AG20443 (cell line): ENCODE measurements around the gene F3.

ENCODE experiments used
- DNase-seq: peaks from one replicate; pipeline ENCODE4 v3.0.0; 2012; ENCODE audit warnings: low spot score, mixed read lengths

The F3 gene

GRCh38 chr1:94527447-94528031 lies 14.0 kb downstream of the F3 start:
- DNase-seq, result peak; percentile 48

- no peak for DNase-seq
Observed at GRCh38 chr1:94526152-94526980, 15.2 kb downstream of the F3 start.

GRCh38 chr1:94524531-94524930 lies 17.0 kb downstream of the F3 start:
- no peak for DNase-seq

- peak; percentile 39 for DNase-seq
Observed at GRCh38 chr1:94522304-94522703, 19.3 kb downstream of the F3 start.

GRCh38 chr1:94519351-94519750 lies 22.2 kb downstream of the F3 start:
- no peak for DNase-seq

GRCh38 chr1:94515296-94515947 lies 26.1 kb downstream of the F3 start:
- DNase-seq, result no peak

GRCh38 chr1:94514095-94514727 lies 27.3 kb downstream of the F3 start:
- DNase-seq, result peak; percentile 51

GRCh38 chr1:94512816-94513215 lies 28.7 kb downstream of the F3 start:
- DNase-seq, result no peak

- DNase-seq, result no peak
Observed at GRCh38 chr1:94504601-94505000, 37.0 kb downstream of the F3 start.

- DNase-seq, result no peak
Observed at GRCh38 chr1:94503153-94503552, 38.4 kb downstream of the F3 start.

GRCh38 chr1:94501935-94502334 lies 39.6 kb downstream of the F3 start:
- no peak for DNase-seq

GRCh38 chr1:94501426-94501825 lies 40.1 kb downstream of the F3 start:
- no peak for DNase-seq

- no peak for DNase-seq
Observed at GRCh38 chr1:94496076-94496755, 45.3 kb downstream of the F3 start.

- DNase-seq, result no peak
Observed at GRCh38 chr1:94490556-94490955, 51.0 kb downstream of the F3 start.

GRCh38 chr1:94486990-94487389 lies 54.6 kb downstream of the F3 start:
- DNase-seq, result no peak

GRCh38 chr1:94481473-94481933 lies 60.1 kb downstream of the F3 start:
- DNase-seq, result peak; percentile 86

- no peak for DNase-seq
Observed at GRCh38 chr1:94479682-94480081, 61.9 kb downstream of the F3 start.
